B cell (primary cell): Measurements from ENCODE around the gene TEDDM1. TPM values are rescaled to one million over a fixed set of nuclear protein-coding genes. Genes with fewer than 3 reads are reported as not detected.

Experiments used
- ATAC-seq: fragments of 200-7000 bp; cut with Tn5 transposase; one replicate; pipeline ENCODE4 v1.10.0; 2021; ENCODE audit warnings: low read depth, mild to moderate bottlenecking, moderate number of reproducible peaks, moderate library complexity
- CTCF ChIA-PET: fragments of 350-600 bp; sonication (Branson Sonifier 250); formaldehyde crosslinking; loops from one replicate; lab custom pipeline; 2021; ENCODE audit warnings: antibody characterized with exemption, inconsistent platforms; lab: Charles Lee
- POLR2A ChIA-PET: fragments of 350-600 bp; sonication (Branson Sonifier 250); formaldehyde crosslinking; loops from one replicate; lab custom pipeline; 2021; ENCODE audit warnings: antibody characterized with exemption; lab: Charles Lee
- DNase-seq: peaks from one replicate; pipeline ENCODE4 v3.0.0; 2013
- H2AFZ ChIP-seq: 2 replicates; pipeline ENCODE4 v1.6.1; 2012; ENCODE audit warnings: mild to moderate bottlenecking, low read depth, low read length; ENCODE audit not compliant: insufficient read depth, poor library complexity, severe bottlenecking
- H3K27ac ChIP-seq, 2 donors: 1 replicate in 1 of 2; 2 replicates in 1 of 2; pipeline ENCODE4 v1.5.1; 2012 to 2013; ENCODE audit warnings: low read length in 2 of 2, mild to moderate bottlenecking in 2 of 2, moderate library complexity in 1 of 2
- H3K27me3 ChIP-seq, 4 experiments: fragments of 200-600 bp in 1 of 4; sonication (generic) in 1 of 4; replicated peaks in 1 of 4; 1 replicate in 2 of 4; 2 replicates in 2 of 4; pipeline versions ENCODE4 v1.6.1 to v1.7.0; 2013 to 2016; ENCODE audit warnings: low read length in 3 of 4, mild to moderate bottlenecking in 2 of 4, mixed read lengths in 1 of 4, moderate library complexity in 1 of 4; ENCODE audit not compliant: insufficient read depth in 4 of 4, control insufficient read depth in 3 of 4; ENCODE audit errors: control extremely low read depth in 1 of 4
- H3K36me3 ChIP-seq, 2 experiments: replicated peaks in 1 of 2; 1 replicate in 1 of 2; 2 replicates in 1 of 2; pipeline versions ENCODE4 v1.6.1 to v1.7.1; 2013; ENCODE audit warnings: low read length in 1 of 2; ENCODE audit not compliant: insufficient read depth in 2 of 2, control insufficient read depth in 1 of 2; ENCODE audit errors: control extremely low read depth in 1 of 2, extremely low read depth in 1 of 2
- H3K4me1 ChIP-seq, 2 donors: fragments of 200-600 bp in 1 of 2; sonication (generic) in 1 of 2; 1 replicate in 1 of 2; 2 replicates in 1 of 2; pipeline versions ENCODE4 v1.5.1 to v1.6.1; 2013 to 2017; ENCODE audit warnings: low read length in 2 of 2; ENCODE audit not compliant: control insufficient read depth in 2 of 2, insufficient read depth in 2 of 2
- H3K4me2 ChIP-seq: replicated peaks from 2 replicates; pipeline ENCODE3; 2012; ENCODE audit warnings: mild to moderate bottlenecking, low read depth, low read length; ENCODE audit not compliant: poor library complexity, severe bottlenecking
- H3K4me3 ChIP-seq, 5 experiments: fragments of 200-600 bp in 1 of 5; sonication (generic) in 1 of 5; 1 replicate in 3 of 5; 2 replicates in 2 of 5; pipeline versions ENCODE4 v1.5.1 to v1.7.0; 2011 to 2016; ENCODE audit warnings: low read length in 4 of 5, mild to moderate bottlenecking in 4 of 5, low read depth in 2 of 5, control low read depth in 1 of 5, moderate library complexity in 1 of 5; ENCODE audit not compliant: insufficient read depth in 1 of 5; ENCODE audit errors: control extremely low read depth in 1 of 5, extremely low read depth in 1 of 5
- H3K79me2 ChIP-seq: fragments of 200-600 bp; sonication (generic); one replicate; pipeline ENCODE4 v1.6.0; 2016; ENCODE audit warnings: low read length; ENCODE audit not compliant: control insufficient read depth, insufficient read depth
- H3K9ac ChIP-seq: fragments of 200-600 bp; sonication (generic); 2 replicates; pipeline ENCODE4 v1.6.1; 2017; ENCODE audit warnings: mild to moderate bottlenecking, low read length, moderate library complexity
- H3K9me3 ChIP-seq, 3 donors: one replicate each; pipeline versions ENCODE4 v1.6.1 to v1.7.1; 2013; ENCODE audit warnings: low read length in 2 of 3; ENCODE audit not compliant: control insufficient read depth in 2 of 3, insufficient read depth in 1 of 3; ENCODE audit errors: control extremely low read depth in 1 of 3
- H4K20me1 ChIP-seq: 2 replicates; pipeline ENCODE4 v1.6.0; 2012; ENCODE audit warnings: mild to moderate bottlenecking, low read length; ENCODE audit not compliant: insufficient read depth, control insufficient read depth, poor library complexity, severe bottlenecking
- H3K27ac Mint-ChIP-seq: one replicate; pipeline ENCODE4 v1.8.0; 2021; ENCODE audit warnings: mixed read lengths
- H3K27me3 Mint-ChIP-seq: one replicate; pipeline ENCODE4 v1.8.0; 2021; ENCODE audit warnings: mixed read lengths
- H3K4me1 Mint-ChIP-seq: one replicate; pipeline ENCODE4 v1.8.0; 2021; ENCODE audit warnings: mixed read lengths
- H3K4me3 Mint-ChIP-seq: one replicate; pipeline ENCODE4 v1.8.0; 2021; ENCODE audit warnings: mixed read lengths
- H3K9me3 Mint-ChIP-seq: one replicate; pipeline ENCODE4 v1.8.0; 2022; ENCODE audit warnings: mixed read lengths; ENCODE audit not compliant: insufficient read depth
- CTCF ChIP-seq: fragments of 200-600 bp; IDR thresholded peaks from one replicate; pipeline ENCODE4 v1.8.0; 2022; ENCODE audit warnings: antibody characterized with exemption, mild to moderate bottlenecking
- EZH2 ChIP-seq: IDR thresholded peaks from 2 replicates; pipeline ENCODE4 v1.6.1; 2012; ENCODE audit warnings: borderline replicate concordance, low read depth, mild to moderate bottlenecking, moderate library complexity, low read length; ENCODE audit not compliant: insufficient read depth, poor library complexity, severe bottlenecking
- WGBS: methylation state at CpG from one replicate; pipeline ENCODE4 v1.1.5; 2013; ENCODE audit warnings: missing lambda C conversion rate; ENCODE audit not compliant: insufficient coverage; 5-methylcytosine and 5-hydroxymethylcytosine counted together
- intact Hi-C: fragments of 100-400 bp; cut with micrococcal nuclease; formaldehyde crosslinking; loops from one replicate; pipeline ENCODE4 v1.10.0; 2022
- polyA plus RNA-seq: library from polyadenylated mRNA; depleted of rRNA; stranded (reverse); fragments of >200 nt; gene quantifications from 2 replicates; pipeline ENCODE4 v1.2.3, GENCODE V29; 2012
- total RNA-seq, 2 donors: library from RNA; stranded (reverse); fragments of 120-200 nt in 1 of 2; gene quantifications; 1 replicate in 1 of 2; 2 replicates in 1 of 2; pipeline versions ENCODE4 v1.2.3 to v1.2.4, GENCODE V29; 2013 to 2022

TEDDM1 gene
- total and polyA plus RNA-seq, 2 donors (not counting 1 experiment from before 2014, with no cell fraction given): not detected

DNA sequence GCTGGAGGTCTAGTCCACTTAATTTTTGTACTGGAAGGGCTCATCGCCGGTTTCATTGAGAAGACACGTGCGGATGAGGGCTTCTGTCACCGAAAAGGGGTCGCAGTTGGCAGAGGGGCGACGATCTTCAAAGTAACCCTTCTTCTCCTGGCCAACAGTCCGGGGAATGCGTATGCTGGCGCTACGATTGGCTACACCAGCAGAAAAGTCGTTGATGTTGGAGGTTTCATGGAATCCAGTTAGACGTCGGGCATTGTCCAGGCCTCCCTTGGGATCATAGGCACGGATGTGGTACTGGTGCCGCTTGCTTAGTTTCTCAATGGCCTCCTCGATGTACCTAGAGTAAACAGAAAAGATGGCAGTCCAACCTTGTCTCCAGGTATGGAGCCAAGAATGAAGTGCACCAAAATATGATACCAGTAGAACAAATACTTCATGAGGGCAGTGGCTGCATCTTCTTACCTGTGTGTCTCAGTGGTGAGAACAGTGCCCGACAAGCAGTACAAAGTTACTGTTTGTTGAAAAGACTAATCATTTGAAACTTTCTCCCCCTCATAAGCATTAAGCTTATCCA is 16.0 kb downstream of the TEDDM1 start:
- Histone ChIP-seq H3K27ac (no peak overlapping the region), H3K9ac (no peak overlapping the region), H3K36me3 (peaks cover 6 to 43% of the 10 kb centered on the region in 2 experiments), H3K9me3 (no peaks in the 10 kb centered on the region), H3K79me2 (no peaks in the 10 kb centered on the region), H2AFZ (no peak overlapping the region), H3K4me3 (no peak overlapping the region), H3K27me3 (no peaks in the 10 kb centered on the region), H3K4me2 (no peak overlapping the region), H4K20me1 (no peaks in the 10 kb centered on the region), H3K4me1 (peaks cover under 1 to 5% of the 10 kb centered on the region in 2 donors)
- no peaks in the 10 kb centered on the region for H3K27me3 Mint-ChIP-seq
- no peaks in the 10 kb centered on the region for H3K9me3 Mint-ChIP-seq
- H3K27ac Mint-ChIP-seq: no peak overlapping the region
- WGBS: 96% methylated on average over 18 of the region's 19 CpGs
- DNase-seq (no peak), ATAC-seq (no peak)
- peaks cover 7% of the 10 kb centered on the region for H3K4me1 Mint-ChIP-seq
- no peak overlapping the region for H3K4me3 Mint-ChIP-seq
- TF ChIP-seq CTCF: no peak
- no peak for TF ChIP-seq EZH2
- ChIA-PET POLR2A (no interaction called here), CTCF (no interaction called here)
- intact Hi-C loops: no loop called here

DNA sequence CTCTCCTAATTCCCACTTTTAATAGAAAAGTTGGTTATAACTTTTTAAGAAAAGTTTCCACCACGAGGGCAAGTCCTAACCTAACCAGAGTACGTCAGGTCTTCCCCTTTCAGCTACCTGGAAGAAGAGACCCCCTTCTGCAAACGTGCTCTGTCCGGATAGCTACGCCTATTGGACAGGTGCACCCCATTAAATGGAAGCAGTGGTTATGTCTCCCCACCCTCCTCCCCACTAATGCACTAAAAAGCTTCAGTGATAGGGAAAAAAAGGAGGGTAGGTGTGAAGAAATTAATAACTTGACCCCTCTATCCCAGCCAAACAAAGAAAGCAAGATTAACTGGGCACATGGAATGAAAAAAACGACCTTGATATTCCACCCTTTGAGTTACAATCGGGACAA is 16.5 kb downstream of the TEDDM1 start:
- intact Hi-C loops: no loop called here
- ChIA-PET CTCF (no interaction called here), POLR2A (no interaction called here)
- WGBS: 60% methylated on average over 1 of the region's 7 CpGs
- DNase-seq (no peak), ATAC-seq (no peak)
- no peak for TF ChIP-seq CTCF
- no peak for TF ChIP-seq EZH2
- H3K79me2 ChIP-seq: no peaks in the 10 kb centered on the region
- H3K9me3 Mint-ChIP-seq: no peaks in the 10 kb centered on the region
- H3K4me1 Mint-ChIP-seq: peaks cover 1% of the 10 kb centered on the region
- no peak overlapping the region for H3K4me3 ChIP-seq
- H3K27me3 ChIP-seq: no peaks in the 10 kb centered on the region
- no peak overlapping the region for H2AFZ ChIP-seq
- no peaks in the 10 kb centered on the region for H3K4me1 ChIP-seq
- H3K36me3 ChIP-seq: peaks cover 6 to 43% of the 10 kb centered on the region in 2 experiments
- no peak overlapping the region for H3K27ac ChIP-seq
- no peaks in the 10 kb centered on the region for H3K27me3 Mint-ChIP-seq
- H3K27ac Mint-ChIP-seq: no peak overlapping the region
- H3K9ac ChIP-seq: no peak overlapping the region
- no peaks in the 10 kb centered on the region for H3K9me3 ChIP-seq
- no peak overlapping the region for H3K4me2 ChIP-seq
- no peak overlapping the region for H3K4me3 Mint-ChIP-seq
- H4K20me1 ChIP-seq: no peaks in the 10 kb centered on the region
